ENCODE measurements around the gene C6orf62.

The C6orf62 gene

GRCh38 chr6:24658573-24659560, 60.1 kb downstream of the C6orf62 start:
- in situ Hi-C loops (cut with HindIII; ENCODE audit: low sequenced_read_pairs): no loop called here

GRCh38 chr6:24655215-24655614, 63.7 kb downstream of the C6orf62 start:
- in situ Hi-C loops (cut with HindIII; ENCODE audit: low sequenced_read_pairs): no loop called here
- no peak for TF ChIP-seq CTCF (IDR thresholded peaks at IDR 0.05; ENCODE audit: low read depth, low read length)
- no peak overlapping the region for H3K4me3 ChIP-seq (ENCODE audit: low read depth, low read length)
- DNase-seq (ENCODE audit: low read depth, low spot score): no peak

More at GRCh38 chr6:24658573-24659560, 60.1 kb downstream of the C6orf62 start:
- DNase-seq (ENCODE audit: low read depth, low spot score): no peak
- TF ChIP-seq CTCF (IDR thresholded peaks at IDR 0.05; ENCODE audit: low read depth, low read length): no peak
- H3K4me3 ChIP-seq (ENCODE audit: low read depth, low read length): no peak overlapping the region

All from astrocyte of the spinal cord (primary cell).